ENCODE results near the gene ZNF277.
"Not testable (repeated sequence)": the region's sequence is repeated elsewhere in the genome, so short reads cannot be mapped to it uniquely, and the experiment has no call there.

Gene ZNF277

DNA sequence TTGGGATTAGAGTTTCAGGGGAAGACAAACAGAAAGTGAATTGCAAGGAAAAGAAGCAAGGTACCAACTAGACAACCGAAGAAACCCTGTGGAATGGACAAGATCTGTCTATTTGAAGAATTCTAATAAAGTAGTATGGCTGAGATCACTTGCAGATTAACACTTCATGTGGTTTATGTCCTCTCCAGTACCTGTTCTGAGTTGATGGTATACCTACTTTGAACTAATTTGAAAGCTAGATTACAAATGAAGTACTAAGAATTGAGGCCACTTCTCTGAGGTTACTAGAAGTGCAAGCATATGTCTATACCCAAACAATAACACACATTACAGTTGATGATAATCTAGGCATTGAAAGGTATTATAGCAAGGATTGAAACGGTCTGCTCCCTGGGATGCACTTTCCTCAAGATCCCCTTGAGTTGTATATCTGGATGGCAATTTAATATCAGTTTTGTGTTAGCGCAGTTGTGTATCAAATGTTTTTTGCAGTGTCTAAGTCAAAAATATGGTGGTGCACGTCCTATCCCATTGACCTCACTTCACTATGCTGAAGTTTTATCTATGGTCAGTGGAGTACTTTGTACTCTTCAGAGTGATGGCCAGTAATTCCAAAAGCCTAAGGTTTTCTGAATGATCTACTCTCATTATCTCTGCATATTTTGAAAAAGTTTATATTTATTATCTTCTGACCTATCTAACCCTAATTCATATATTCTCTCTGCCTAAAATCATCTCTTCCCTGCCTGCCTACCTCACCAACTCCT is 25.9 kb downstream of the ZNF277 start:
- Histone ChIP-seq H3K36me3 (ENCODE audit: control insufficient read depth, insufficient read depth, low read length) (no peaks in the 10 kb centered on the region), H3K9me3 (ENCODE audit: control insufficient read depth, low read length) (no peaks in the 10 kb centered on the region), H3K27ac (ENCODE audit: low read depth, low read length, severe bottlenecking) (no peak overlapping the region), H3K4me1 (ENCODE audit: control insufficient read depth, insufficient read depth, low read length, poor library complexity, severe bottlenecking) (no peaks in the 10 kb centered on the region), H3K4me3 (ENCODE audit: extremely low read depth, insufficient read depth, low read length, poor library complexity, severe bottlenecking) (no peak overlapping the region)
- WGBS, 2 experiments (ENCODE audit: insufficient coverage in 2 of 2): 90 to 92% methylated on average over 2 of the region's 4 CpGs

DNA sequence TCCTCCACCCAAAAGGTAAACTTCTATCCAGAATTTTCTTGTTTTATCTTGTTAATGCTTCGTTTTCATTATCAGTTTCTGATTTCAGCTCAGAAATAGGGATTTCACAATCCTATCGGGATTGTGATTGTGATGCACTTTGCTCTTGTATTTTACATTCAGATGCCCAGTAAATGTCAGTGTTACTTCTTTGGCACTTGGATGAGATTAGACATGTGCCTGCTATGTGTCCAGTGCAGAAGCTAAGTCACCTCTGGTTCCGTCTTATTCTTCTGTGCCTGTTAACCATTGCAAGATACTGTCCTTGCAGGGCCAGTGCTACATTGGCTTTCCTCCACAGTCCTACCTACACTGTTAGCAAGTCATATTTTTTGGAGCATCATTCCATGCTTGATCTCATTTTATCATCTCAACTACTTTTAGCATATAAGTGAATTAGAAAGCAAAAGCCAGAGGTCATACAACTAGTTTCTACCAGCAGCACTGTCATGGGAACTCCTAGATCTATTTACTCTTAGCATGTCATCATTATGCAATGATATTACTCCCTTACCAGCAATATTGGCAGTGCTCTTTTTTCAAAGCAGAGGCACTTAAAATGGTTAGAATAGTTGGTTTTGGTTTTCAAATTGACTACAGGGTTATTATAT is 26.7 kb downstream of the ZNF277 start:
- Histone ChIP-seq H3K4me1 (ENCODE audit: control insufficient read depth, insufficient read depth, low read length, poor library complexity, severe bottlenecking) (no peaks in the 10 kb centered on the region), H3K27ac (ENCODE audit: low read depth, low read length, severe bottlenecking) (no peak overlapping the region), H3K36me3 (ENCODE audit: control insufficient read depth, insufficient read depth, low read length) (no peaks in the 10 kb centered on the region), H3K4me3 (ENCODE audit: extremely low read depth, insufficient read depth, low read length, poor library complexity, severe bottlenecking) (no peak overlapping the region), H3K9me3 (ENCODE audit: control insufficient read depth, low read length) (no peaks in the 10 kb centered on the region)
- WGBS, 2 experiments (ENCODE audit: insufficient coverage in 2 of 2): 92 to 97% methylated on average over 2 to 3 of the region's 3 CpGs

DNA sequence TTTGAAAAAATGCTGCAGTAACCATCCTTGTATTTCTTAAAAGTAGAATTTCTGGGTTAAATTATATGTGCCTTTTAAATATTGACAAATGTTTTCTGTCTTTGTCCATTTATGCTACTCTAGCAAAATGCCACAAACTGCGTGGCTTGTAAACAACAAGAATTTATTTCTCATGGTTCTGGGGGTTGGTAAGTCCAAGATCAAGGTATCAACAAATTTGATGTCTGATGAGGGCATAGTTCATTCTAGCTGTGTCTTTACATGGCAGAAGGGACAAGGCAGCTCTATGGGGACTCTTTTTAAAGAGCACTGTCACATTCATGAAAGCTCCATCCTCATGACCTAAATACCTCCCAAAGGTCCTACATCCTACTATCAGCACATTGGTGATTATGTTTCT is 27.7 kb downstream of the ZNF277 start:
- Histone ChIP-seq H3K36me3 (ENCODE audit: control insufficient read depth, insufficient read depth, low read length) (no peaks in the 10 kb centered on the region), H3K9me3 (ENCODE audit: control insufficient read depth, low read length) (no peaks in the 10 kb centered on the region), H3K4me1 (ENCODE audit: control insufficient read depth, insufficient read depth, low read length, poor library complexity, severe bottlenecking) (no peaks in the 10 kb centered on the region), H3K4me3 (ENCODE audit: extremely low read depth, insufficient read depth, low read length, poor library complexity, severe bottlenecking) (no peak overlapping the region), H3K27ac (ENCODE audit: low read depth, low read length, severe bottlenecking) (no peak overlapping the region)
- 100% methylated on average over 1 of the region's 1 CpG for WGBS, 2 experiments (ENCODE audit: insufficient coverage in 2 of 2)

DNA sequence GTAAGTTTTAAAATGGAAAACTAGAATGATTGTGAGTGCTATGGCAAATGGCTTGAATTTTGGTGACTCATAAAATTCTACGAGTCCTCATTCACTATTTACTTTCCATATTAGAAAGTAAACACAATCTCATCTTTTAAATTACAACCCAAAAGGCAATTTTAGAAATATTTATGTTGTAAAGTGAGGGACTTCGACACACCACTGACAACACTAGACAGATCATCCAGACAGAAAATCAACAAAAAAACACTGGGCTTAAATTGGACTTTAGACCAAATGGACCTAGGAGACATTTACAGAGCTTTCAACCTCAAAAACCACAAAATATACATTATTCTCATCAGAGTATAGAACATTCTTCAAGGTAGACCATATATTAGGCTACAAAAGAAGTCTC is 30.1 kb downstream of the ZNF277 start:
- Histone ChIP-seq H3K4me1 (ENCODE audit: control insufficient read depth, insufficient read depth, low read length, poor library complexity, severe bottlenecking) (no peaks in the 10 kb centered on the region), H3K9me3 (ENCODE audit: control insufficient read depth, low read length) (no peaks in the 10 kb centered on the region), H3K36me3 (ENCODE audit: control insufficient read depth, insufficient read depth, low read length) (no peaks in the 10 kb centered on the region), H3K4me3 (ENCODE audit: extremely low read depth, insufficient read depth, low read length, poor library complexity, severe bottlenecking) (no peak overlapping the region), H3K27ac (ENCODE audit: low read depth, low read length, severe bottlenecking) (no peak overlapping the region)
- WGBS, 2 experiments (ENCODE audit: insufficient coverage in 2 of 2): 100% methylated on average over 1 of the region's 2 CpGs; no CpG with 5 or more reads in 1 of the 2 experiments

DNA sequence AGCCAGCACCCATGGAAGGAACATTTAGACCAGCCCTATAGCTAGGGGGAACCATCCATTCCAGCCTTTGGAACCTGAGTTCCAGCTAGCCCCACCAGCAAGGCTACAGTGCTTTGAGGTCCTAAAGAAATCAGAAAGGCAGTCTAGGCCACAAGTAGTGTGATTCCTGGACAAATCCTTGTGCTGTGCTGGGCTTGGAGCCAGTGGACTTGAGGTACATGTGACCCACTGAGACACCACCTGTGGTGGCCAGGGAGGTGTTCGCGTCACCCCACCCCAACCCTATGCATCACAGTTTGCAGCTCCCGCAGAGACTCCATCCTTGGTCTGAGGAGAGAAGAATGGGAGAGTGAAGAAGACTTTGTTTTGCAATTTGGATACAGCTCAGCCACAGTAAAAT is 31.8 kb downstream of the ZNF277 start:
- H3K4me1 ChIP-seq (ENCODE audit: control insufficient read depth, insufficient read depth, low read length, poor library complexity, severe bottlenecking): no peaks in the 10 kb centered on the region
- WGBS, 2 experiments (ENCODE audit: insufficient coverage in 2 of 2): no CpG with 5 or more reads among the region's 3 CpGs
- H3K36me3 ChIP-seq (ENCODE audit: control insufficient read depth, insufficient read depth, low read length): no peaks in the 10 kb centered on the region
- H3K27ac ChIP-seq (ENCODE audit: low read depth, low read length, severe bottlenecking): no peak overlapping the region
- H3K4me3 ChIP-seq (ENCODE audit: extremely low read depth, insufficient read depth, low read length, poor library complexity, severe bottlenecking): no peak overlapping the region
- H3K9me3 ChIP-seq (ENCODE audit: control insufficient read depth, low read length): no peaks in the 10 kb centered on the region

DNA sequence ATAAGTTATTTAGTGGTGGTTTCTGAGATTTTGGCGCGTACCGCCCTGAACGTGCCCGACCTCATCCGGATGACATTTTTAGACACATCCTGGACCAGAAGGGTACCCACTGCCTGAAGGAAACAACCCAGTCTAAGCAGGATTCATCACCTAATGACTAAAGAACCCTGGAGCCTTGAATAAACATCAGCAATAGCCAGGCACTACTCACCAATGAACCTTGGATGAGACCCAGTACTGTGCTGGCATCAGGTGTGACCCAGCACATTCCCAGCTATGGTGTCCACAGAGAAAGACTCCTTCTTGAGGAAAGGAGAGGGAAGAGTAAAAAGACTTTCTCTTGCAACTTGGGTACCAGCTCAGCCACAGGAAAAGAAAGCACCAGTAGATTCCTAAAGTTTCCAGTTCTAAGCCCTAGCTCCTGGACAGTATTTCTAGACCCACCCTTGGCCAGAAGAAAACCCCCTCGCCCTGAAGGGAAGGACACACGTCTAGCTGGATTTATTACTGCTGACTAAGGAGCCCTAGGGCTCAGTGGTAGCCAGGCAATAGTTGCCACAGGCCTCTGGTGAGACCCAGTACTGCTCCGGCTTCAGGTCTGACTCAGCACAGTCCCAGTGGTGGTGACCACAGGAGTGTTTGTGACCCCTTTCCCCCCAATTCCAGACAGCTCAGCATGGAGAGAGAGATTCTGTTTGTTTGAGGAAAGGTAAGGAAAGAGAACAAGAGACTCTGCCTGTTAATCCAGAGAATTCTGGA is 32.5 kb downstream of the ZNF277 start:
- Histone ChIP-seq H3K4me3 (ENCODE audit: extremely low read depth, insufficient read depth, low read length, poor library complexity, severe bottlenecking) (no peak overlapping the region), H3K27ac (ENCODE audit: low read depth, low read length, severe bottlenecking) (no peak overlapping the region), H3K4me1 (ENCODE audit: control insufficient read depth, insufficient read depth, low read length, poor library complexity, severe bottlenecking) (no peaks in the 10 kb centered on the region), H3K36me3 (ENCODE audit: control insufficient read depth, insufficient read depth, low read length) (no peaks in the 10 kb centered on the region), H3K9me3 (ENCODE audit: control insufficient read depth, low read length) (no peaks in the 10 kb centered on the region)
- WGBS, 2 experiments (ENCODE audit: insufficient coverage in 2 of 2): 93 to 94% methylated on average over 5 to 7 of the region's 9 CpGs

DNA sequence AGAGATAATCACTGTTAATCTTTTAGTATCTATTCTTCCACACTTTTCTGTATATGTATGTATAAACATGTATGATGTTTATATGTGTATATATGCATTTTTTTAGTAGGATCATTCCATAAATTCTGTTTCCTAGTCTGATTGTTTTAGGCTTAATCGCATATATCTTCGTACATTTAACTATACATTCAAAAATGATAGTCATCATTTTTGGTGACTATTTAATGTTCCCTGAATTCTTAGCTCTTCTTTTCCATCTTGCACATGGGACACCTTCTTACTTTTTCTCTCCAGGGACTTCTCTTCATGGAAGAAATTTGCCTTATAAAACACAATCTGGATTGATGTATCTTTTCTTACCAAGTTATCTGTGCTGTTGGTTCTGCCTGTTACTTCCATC is 42.1 kb downstream of the ZNF277 start:
- no peaks in the 10 kb centered on the region for H3K9me3 ChIP-seq (ENCODE audit: control insufficient read depth, low read length)
- no peak overlapping the region for H3K4me3 ChIP-seq (ENCODE audit: extremely low read depth, insufficient read depth, low read length, poor library complexity, severe bottlenecking)
- H3K4me1 ChIP-seq (ENCODE audit: control insufficient read depth, insufficient read depth, low read length, poor library complexity, severe bottlenecking): peaks cover 7% of the 10 kb centered on the region
- H3K36me3 ChIP-seq (ENCODE audit: control insufficient read depth, insufficient read depth, low read length): no peaks in the 10 kb centered on the region
- no peak overlapping the region for H3K27ac ChIP-seq (ENCODE audit: low read depth, low read length, severe bottlenecking)
- 93% methylated on average over 2 of the region's 2 CpGs; no CpG with 5 or more reads in 1 of the 2 experiments for WGBS, 2 experiments (ENCODE audit: insufficient coverage in 2 of 2)

DNA sequence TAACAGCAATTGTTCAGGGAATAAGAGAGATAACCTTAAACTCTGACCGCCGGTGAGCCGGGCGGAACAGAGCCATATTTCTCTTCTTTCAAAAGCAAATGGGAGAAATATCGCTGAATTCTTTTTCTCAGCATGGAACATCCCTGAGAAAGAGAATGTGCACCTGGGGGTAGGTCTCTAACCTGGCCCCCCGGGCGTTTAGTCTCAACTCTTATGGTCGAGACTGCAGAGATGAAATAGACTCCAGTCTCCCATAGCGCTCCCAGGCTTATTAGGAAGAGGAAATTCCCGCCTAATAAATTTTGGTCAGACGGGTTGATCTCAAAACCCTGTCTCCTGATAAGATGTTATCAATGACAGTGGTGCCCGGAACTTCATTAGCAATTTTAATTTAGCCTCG is 43.5 kb downstream of the ZNF277 start:
- H3K4me3 ChIP-seq (ENCODE audit: extremely low read depth, insufficient read depth, low read length, poor library complexity, severe bottlenecking); H3K27ac ChIP-seq (ENCODE audit: low read depth, low read length, severe bottlenecking); H3K4me1 ChIP-seq (ENCODE audit: control insufficient read depth, insufficient read depth, low read length, poor library complexity, severe bottlenecking); H3K36me3 ChIP-seq (ENCODE audit: control insufficient read depth, insufficient read depth, low read length); H3K9me3 ChIP-seq (ENCODE audit: control insufficient read depth, low read length): not testable (repeated sequence)
- 0 to 23% methylated on average over 2 to 5 of the region's 13 CpGs for WGBS, 2 experiments (ENCODE audit: insufficient coverage in 2 of 2)

DNA sequence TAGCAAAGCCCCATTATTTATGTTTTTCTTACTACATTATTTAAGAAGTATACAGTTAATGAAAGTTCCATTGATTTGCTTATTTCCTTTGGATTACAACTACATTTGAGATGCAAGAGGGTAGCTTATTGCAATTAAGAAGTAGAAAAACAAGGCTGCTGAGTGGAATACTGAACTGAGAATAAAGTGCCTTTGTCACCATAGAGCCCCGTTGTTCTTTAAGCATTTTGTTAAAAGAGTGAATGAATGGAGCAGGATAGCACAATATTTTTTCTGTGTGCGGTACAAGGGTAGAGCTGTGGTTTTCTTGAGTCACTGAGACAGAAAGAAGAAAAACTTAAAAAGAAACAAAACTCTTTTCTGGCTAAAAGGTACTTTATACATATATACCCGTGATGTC is 45.6 kb downstream of the ZNF277 start:
- H3K4me1 ChIP-seq (ENCODE audit: control insufficient read depth, insufficient read depth, low read length, poor library complexity, severe bottlenecking): peaks cover 7% of the 10 kb centered on the region
- no peaks in the 10 kb centered on the region for H3K9me3 ChIP-seq (ENCODE audit: control insufficient read depth, low read length)
- 75% methylated on average over 1 of the region's 3 CpGs for WGBS, 2 experiments (ENCODE audit: insufficient coverage in 2 of 2)
- H3K4me3 ChIP-seq (ENCODE audit: extremely low read depth, insufficient read depth, low read length, poor library complexity, severe bottlenecking): no peak overlapping the region
- no peak overlapping the region for H3K27ac ChIP-seq (ENCODE audit: low read depth, low read length, severe bottlenecking)
- H3K36me3 ChIP-seq (ENCODE audit: control insufficient read depth, insufficient read depth, low read length): no peaks in the 10 kb centered on the region

DNA sequence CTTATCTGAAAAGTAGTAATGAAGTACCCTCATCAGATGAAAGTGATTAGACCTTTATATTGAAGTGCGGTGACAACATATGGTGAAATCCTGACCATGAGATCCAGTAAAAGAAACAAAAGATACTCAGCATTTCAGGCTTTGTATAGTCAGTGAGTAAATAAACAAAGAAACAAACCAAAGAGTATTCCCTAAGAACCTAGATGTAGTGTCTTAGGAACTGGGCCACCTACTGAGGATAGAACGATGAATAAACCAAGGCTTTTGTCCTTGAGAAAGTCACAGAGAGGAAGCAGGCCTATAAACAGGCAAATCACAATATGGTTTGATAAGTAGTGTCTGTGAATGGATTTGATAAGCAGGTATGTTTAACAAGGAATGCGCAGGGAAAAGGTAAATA is 46.2 kb downstream of the ZNF277 start:
- Histone ChIP-seq H3K27ac (ENCODE audit: low read depth, low read length, severe bottlenecking) (no peak overlapping the region), H3K36me3 (ENCODE audit: control insufficient read depth, insufficient read depth, low read length) (no peaks in the 10 kb centered on the region), H3K4me1 (ENCODE audit: control insufficient read depth, insufficient read depth, low read length, poor library complexity, severe bottlenecking) (peaks cover 7% of the 10 kb centered on the region), H3K9me3 (ENCODE audit: control insufficient read depth, low read length) (no peaks in the 10 kb centered on the region), H3K4me3 (ENCODE audit: extremely low read depth, insufficient read depth, low read length, poor library complexity, severe bottlenecking) (no peak overlapping the region)
- whole genome bisulfite sequencing, 2 experiments (ENCODE audit: insufficient coverage in 2 of 2): 64 to 67% methylated on average over 2 of the region's 3 CpGs

Measured in mesodermal cell (in vitro differentiated cells).